ENCODE data around the gene CACNA2D3. TPM values are rescaled to one million over a fixed set of nuclear protein-coding genes. Genes with fewer than 3 reads are reported as not detected.

Gene CACNA2D3
- total RNA-seq, 1 experiment from 2014 or later: 0.59 TPM

- Histone ChIP-seq H3F3A (ENCODE audit: insufficient read depth, low read depth) (no peaks in the 10 kb centered on the region), H3K4me3 (no peak overlapping the region), H3K79me2 (ENCODE audit: low read depth) (no peaks in the 10 kb centered on the region), H3K36me3 (ENCODE audit: low read depth) (no peaks in the 10 kb centered on the region), H3K27me3 (ENCODE audit: insufficient read depth, low read depth) (peaks cover 19% of the 10 kb centered on the region; the same call in 1 of the 2 replicates), H3K4me2 (no peak overlapping the region), H2AFZ (no peak overlapping the region), H3K4me1 (replicated peaks; ENCODE audit: insufficient read depth) (no peaks in the 10 kb centered on the region), H3K27ac (no peak overlapping the region), H4K20me1 (ENCODE audit: insufficient read depth) (no peaks in the 10 kb centered on the region), H3K9me2 (ENCODE audit: insufficient read depth) (no peaks in the 10 kb centered on the region), H3K9me3 (ENCODE audit: insufficient read depth, low read depth) (no peaks in the 10 kb centered on the region)
- CTCF ChIA-PET: no interaction called here
- intact Hi-C loops (cut with micrococcal nuclease; ENCODE audit: unreplicated experiment): no loop called here
- TF ChIP-seq EZH2 (IDR thresholded peaks at IDR 0.05; ENCODE audit: low read depth): no peak
- no peak for TF ChIP-seq CTCF (conservative IDR thresholded peaks at IDR 0.05)
- no peak for DNase-seq
- POLR2A ChIA-PET (ENCODE audit: unreplicated experiment): no interaction called here
- no TSS peak for BruUV-seq (replicated peaks)
These were observed 636.8 kb downstream of the CACNA2D3 start for GRCh38 chr3:54759166-54759565.

GRCh38 chr3:54760201-54760600, 637.8 kb downstream of the CACNA2D3 start:
- H2AFZ ChIP-seq: no peak overlapping the region
- H3K27me3 ChIP-seq (ENCODE audit: insufficient read depth, low read depth): peaks cover 19% of the 10 kb centered on the region; the same call in 1 of the 2 replicates
- no peaks in the 10 kb centered on the region for H4K20me1 ChIP-seq (ENCODE audit: insufficient read depth)
- no TSS peak for BruUV-seq (replicated peaks)
- no peaks in the 10 kb centered on the region for H3K79me2 ChIP-seq (ENCODE audit: low read depth)
- TF ChIP-seq EZH2 (IDR thresholded peaks at IDR 0.05; ENCODE audit: low read depth) (no peak), CTCF (conservative IDR thresholded peaks at IDR 0.05) (no peak)
- H3K36me3 ChIP-seq (ENCODE audit: low read depth): no peaks in the 10 kb centered on the region
- H3K9me3 ChIP-seq (ENCODE audit: insufficient read depth, low read depth): no peaks in the 10 kb centered on the region
- H3K4me1 ChIP-seq (replicated peaks; ENCODE audit: insufficient read depth): no peaks in the 10 kb centered on the region
- H3K9me2 ChIP-seq (ENCODE audit: insufficient read depth): no peaks in the 10 kb centered on the region
- no peak overlapping the region for H3K4me2 ChIP-seq
- POLR2A ChIA-PET (ENCODE audit: unreplicated experiment): no interaction called here
- H3F3A ChIP-seq (ENCODE audit: insufficient read depth, low read depth): no peaks in the 10 kb centered on the region
- H3K4me3 ChIP-seq: no peak overlapping the region
- no peak overlapping the region for H3K27ac ChIP-seq
- CTCF ChIA-PET: no interaction called here
- intact Hi-C loops (cut with micrococcal nuclease; ENCODE audit: unreplicated experiment): no loop called here
- no peak for DNase-seq

GRCh38 chr3:54761637-54762036, 639.3 kb downstream of the CACNA2D3 start:
- ChIA-PET POLR2A (ENCODE audit: unreplicated experiment) (no interaction called here), CTCF (no interaction called here)
- peaks cover 25% of the 10 kb centered on the region; the same call in 1 of the 2 replicates for H3K27me3 ChIP-seq (ENCODE audit: insufficient read depth, low read depth)
- H3K9me2 ChIP-seq (ENCODE audit: insufficient read depth): no peaks in the 10 kb centered on the region
- H3K36me3 ChIP-seq (ENCODE audit: low read depth): no peaks in the 10 kb centered on the region
- H3F3A ChIP-seq (ENCODE audit: insufficient read depth, low read depth): no peaks in the 10 kb centered on the region
- H2AFZ ChIP-seq: no peak overlapping the region
- H3K4me2 ChIP-seq: no peak overlapping the region
- TF ChIP-seq CTCF (conservative IDR thresholded peaks at IDR 0.05) (no peak), EZH2 (IDR thresholded peaks at IDR 0.05; ENCODE audit: low read depth) (no peak)
- H3K27ac ChIP-seq: no peak overlapping the region
- no peaks in the 10 kb centered on the region for H3K9me3 ChIP-seq (ENCODE audit: insufficient read depth, low read depth)
- H3K4me3 ChIP-seq: no peak overlapping the region
- no TSS peak for BruUV-seq (replicated peaks)
- intact Hi-C loops (cut with micrococcal nuclease; ENCODE audit: unreplicated experiment): no loop called here
- no peaks in the 10 kb centered on the region for H3K79me2 ChIP-seq (ENCODE audit: low read depth)
- no peaks in the 10 kb centered on the region for H4K20me1 ChIP-seq (ENCODE audit: insufficient read depth)
- no peak for DNase-seq
- H3K4me1 ChIP-seq (replicated peaks; ENCODE audit: insufficient read depth): no peaks in the 10 kb centered on the region

Data from PC-9 (cell line).